K562 (cell line): ENCODE results near the gene PYGO2. TPM values are rescaled to one million over a fixed set of nuclear protein-coding genes. Genes with fewer than 3 reads are reported as not detected.
A peak's percentile ranks its signal among the peaks of the same experiment; 100 is the strongest.

Experiments used
- ATAC-seq: fragments of 200-7000 bp; cut with Tn5 transposase; 3 replicates; pipeline ENCODE4 v1.9.1; 2020; ENCODE audit warnings: moderate library complexity
- BruUV-seq: library from RNA; stranded (reverse); fragments of 400-500 nt; replicated peaks from 2 replicates; lab custom pipeline; 2021; lab: Mats Ljungman, UMichigan
- CTCF ChIA-PET: fragments of 300-600 bp; formaldehyde crosslinking; extraction: SDS; loops from one replicate; lab custom pipeline; 2021; ENCODE audit warnings: low intra/inter-chr PET ratio; lab: Yijun Ruan, JAX
- POLR2A ChIA-PET: fragments of 300-600, 350-650 bp; sonication (Branson Sonifier 250); formaldehyde crosslinking; extraction: SDS; loops from one replicate; lab custom pipeline; 2021; ENCODE audit warnings: antibody characterized with exemption, inconsistent platforms; lab: Yijun Ruan, JAX
- DNase-seq, 4 experiments: peaks; one replicate each; pipeline versions ENCODE4 v3.0.0 to v3.0.0-alpha.2; 2011 to 2018; ENCODE audit warnings: low spot score in 3 of 4, mixed read lengths in 3 of 4; ENCODE audit errors: extremely low read depth in 1 of 4
- FAIRE-seq: peaks from 2 replicates; lab custom pipeline; 2011; peaks lifted over from hg19 to GRCh38; lab: Jason Lieb, UNC
- H2AFZ ChIP-seq: 2 replicates; pipeline ENCODE4 v1.6.0; 2011; ENCODE audit warnings: low read depth, low read length, control low read depth, inconsistent platforms
- H3K27ac ChIP-seq: fragments of 200-600 bp; 3 replicates; pipeline ENCODE4 v1.8.0; 2011; ENCODE audit warnings: low read depth, mild to moderate bottlenecking, control low read depth, inconsistent platforms, low read length, moderate library complexity, mixed read lengths; ENCODE audit errors: extremely low read depth
- H3K27me3 ChIP-seq, 2 experiments: fragments of 300-600 bp in 1 of 2; 2 replicates in 1 of 2; 3 replicates in 1 of 2; pipeline versions ENCODE4 v1.6.0 to v1.8.0; 2011; ENCODE audit warnings: inconsistent platforms in 2 of 2, low read length in 2 of 2, mild to moderate bottlenecking in 1 of 2, mixed read lengths in 1 of 2, moderate library complexity in 1 of 2; ENCODE audit not compliant: control insufficient read depth in 2 of 2, insufficient read depth in 2 of 2
- H3K36me3 ChIP-seq: fragments of 300-600 bp; 3 replicates; pipeline ENCODE4 v1.8.0; 2011; ENCODE audit warnings: mild to moderate bottlenecking, low read length, inconsistent platforms; ENCODE audit not compliant: control insufficient read depth, insufficient read depth
- H3K4me1 ChIP-seq, 2 experiments: fragments of 200-600 bp in 1 of 2; replicated peaks in 1 of 2; 2 replicates in 1 of 2; 3 replicates in 1 of 2; pipeline versions ENCODE4 v1.5.1 to v1.8.0; 2011; ENCODE audit warnings: inconsistent platforms in 2 of 2, low read length in 2 of 2, mild to moderate bottlenecking in 1 of 2, mixed read lengths in 1 of 2, moderate library complexity in 1 of 2; ENCODE audit not compliant: control insufficient read depth in 2 of 2, insufficient read depth in 2 of 2
- H3K4me2 ChIP-seq: 2 replicates; pipeline ENCODE4 v1.6.1; 2011; ENCODE audit warnings: low read length, control low read depth, inconsistent platforms, mixed read lengths; ENCODE audit not compliant: insufficient read depth
- H3K4me3 ChIP-seq: fragments of 200-600 bp; sonication (generic), shearing (Covaris generic); 2 replicates; pipeline ENCODE4 v1.5.1; 2016; ENCODE audit warnings: control low read depth, inconsistent platforms
- H3K79me2 ChIP-seq: fragments of 200-600 bp; 3 replicates; pipeline ENCODE4 v1.8.0; 2011; ENCODE audit warnings: low read length, inconsistent platforms; ENCODE audit not compliant: control insufficient read depth, insufficient read depth
- H3K9ac ChIP-seq, 2 experiments: 2 replicates each; pipeline versions ENCODE4 v1.6.0 to v1.6.1; 2011; ENCODE audit warnings: low read depth in 2 of 2, low read length in 2 of 2, control low read depth in 1 of 2, inconsistent platforms in 1 of 2, mild to moderate bottlenecking in 1 of 2, mixed read lengths in 1 of 2; ENCODE audit not compliant: insufficient read depth in 1 of 2
- H3K9me1 ChIP-seq: one replicate; pipeline ENCODE4 v1.6.0; 2011; ENCODE audit warnings: inconsistent platforms, mild to moderate bottlenecking, low read length, moderate library complexity; ENCODE audit not compliant: control insufficient read depth, insufficient read depth
- H3K9me3 ChIP-seq: replicated peaks from 2 replicates; pipeline ENCODE4 v1.5.1; 2011; ENCODE audit warnings: low read depth, low read length, inconsistent platforms; ENCODE audit not compliant: control insufficient read depth, insufficient read depth
- H4K20me1 ChIP-seq: replicated peaks from 2 replicates; pipeline ENCODE4 v1.6.1; 2011; ENCODE audit warnings: low read length, inconsistent platforms, mixed read lengths; ENCODE audit not compliant: control insufficient read depth, insufficient read depth
- MAFG ChIP-seq: fragments of 450-650 bp; conservative IDR thresholded peaks from 2 replicates; pipeline ENCODE4 v1.6.1; 2016; ENCODE audit warnings: missing genetic modification characterization, missing compliant biosample characterization
- NRF1 ChIP-seq, 2 experiments: fragments of 450-650 bp; IDR thresholded peaks in 1 of 2; conservative IDR thresholded peaks in 1 of 2; 2 replicates each; pipeline ENCODE4 v1.6.1; 2014; ENCODE audit warnings: mild to moderate bottlenecking in 2 of 2
- POLR2AphosphoS5 ChIP-seq: IDR thresholded peaks from 2 replicates; pipeline ENCODE4 v1.6.1; 2011; ENCODE audit warnings: mild to moderate bottlenecking, low read depth, low read length, moderate library complexity; ENCODE audit not compliant: control insufficient read depth, insufficient read depth
- RBFOX2 ChIP-seq: fragments of 200-400 bp; formaldehyde crosslinking; IDR thresholded peaks from 2 replicates; pipeline ENCODE4 v1.6.1; 2017; ENCODE audit warnings: low read depth, mild to moderate bottlenecking, low read length, moderate library complexity
- SREBF2 ChIP-seq: sonication (generic); formaldehyde crosslinking; IDR thresholded peaks from 2 replicates; pipeline ENCODE4 v1.4.0; 2020; ENCODE audit warnings: mild to moderate bottlenecking, missing genetic modification reagents
- WGBS: fragments of 100-300 bp; shearing (Covaris generic); methylation state at CpG from one replicate; pipeline ENCODE4 v1.1.6; 2016; ENCODE audit warnings: low coverage, mixed read lengths; ENCODE audit not compliant: insufficient coverage; ENCODE audit errors: missing lambda C conversion rate; 5-methylcytosine and 5-hydroxymethylcytosine counted together
- in situ Hi-C: fragments of 300-500 bp; cut with MboI; formaldehyde crosslinking; loops from 4 replicates; pipeline ENCODE4 v1.15.0; 2018; ENCODE audit warnings: inconsistent platforms, mixed read lengths
- intact Hi-C: fragments of 100-400 bp; cut with micrococcal nuclease; formaldehyde crosslinking; loops from 2 replicates; pipeline ENCODE4 v1.14.2; 2022
- polyA plus RNA-seq, 8 experiments: library from polyadenylated mRNA; depleted of rRNA in 4 of 8; stranded (reverse) in 5 of 8; unstranded in 3 of 8; fragments of >200 nt; fragmentation: Nextera tagmentation in 2 of 8; fragmentation: Illumina TruSeq in 1 of 8; extraction: Ambion mirVana in 2 of 8; extraction: Trizol in 1 of 8; gene quantifications; 2 replicates each; pipeline versions ENCODE4 v1.2.1 to v1.2.3, GENCODE V29; 2011 to 2014; ENCODE audit warnings: inconsistent platforms in 1 of 8, missing spikeins in 1 of 8
- total RNA-seq, 7 experiments: library from RNA; depleted of rRNA in 6 of 7; stranded (reverse); fragments of >200 nt in 6 of 7; fragmentation: Illumina TruSeq in 2 of 7; extraction: Trizol in 2 of 7; gene quantifications; 2 replicates each; pipeline versions ENCODE4 v1.2.1 to v1.2.3, GENCODE V29; 2011 to 2021; ENCODE audit warnings: low replicate concordance in 1 of 7

PYGO2 gene
- total and polyA plus RNA-seq, 9 of the 15 experiments (the other 6 are each of a cell fraction or from before 2014, with no cell fraction given): 8.3 to 36.2 (median 18.2) TPM

DNA sequence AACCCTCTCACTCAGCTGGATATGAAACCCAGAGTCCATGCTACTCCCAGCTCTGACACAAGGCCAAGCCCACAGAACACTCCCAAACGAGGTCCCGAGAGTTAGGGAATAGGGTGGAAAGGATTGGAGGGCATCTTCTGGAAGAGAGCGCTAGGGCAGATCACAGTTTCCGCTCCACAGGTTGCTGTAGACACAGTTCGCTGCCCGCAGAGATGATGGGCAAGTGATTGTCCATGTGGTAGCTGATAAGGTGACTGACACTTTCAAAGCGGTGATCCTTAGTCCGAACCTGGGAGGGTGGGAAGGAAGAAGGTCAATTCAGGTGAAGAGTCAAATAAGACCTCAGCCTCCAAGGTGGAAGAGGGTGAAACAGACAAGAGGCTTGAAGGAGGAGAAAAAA, 2.1 kb upstream of the PYGO2 start (continued):
- TF ChIP-seq SREBF2: no peak
- TF ChIP-seq MAFG (tag): no peak
- no peak for TF ChIP-seq RBFOX2

DNA sequence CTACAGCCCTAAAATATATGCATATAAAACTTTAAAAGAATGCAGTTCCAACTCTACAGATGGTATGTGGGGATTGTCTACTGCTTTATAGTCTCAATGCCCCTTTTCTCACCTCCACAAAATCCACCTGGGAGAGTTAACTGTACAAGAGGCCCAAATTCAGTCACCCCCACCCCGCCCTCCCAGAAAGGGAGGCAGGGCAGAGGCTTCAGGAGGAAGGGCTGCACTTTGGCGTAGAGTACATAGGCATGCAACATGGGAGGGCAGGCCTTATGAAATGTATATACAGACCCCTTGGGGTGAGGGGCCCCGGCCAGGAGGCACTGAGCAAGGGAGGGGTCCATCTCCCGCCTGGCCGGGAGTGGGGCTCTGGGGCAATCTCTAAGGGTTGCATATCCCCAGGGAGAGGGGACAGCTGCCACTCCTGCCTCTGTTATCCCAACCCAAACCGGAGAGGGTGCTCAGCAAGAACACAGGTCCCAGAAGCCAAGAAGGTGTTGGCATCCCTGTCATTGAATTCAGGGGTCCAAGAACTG, 1.3 kb upstream of the PYGO2 start:
- peak overlapping the region; percentile 76 to 97 for H3K9ac ChIP-seq
- H2AFZ ChIP-seq: no peak overlapping the region
- peak overlapping the region; percentile 99; the same call in 1 of the 3 replicates for H3K27ac ChIP-seq
- H4K20me1 ChIP-seq: no peaks in the 10 kb centered on the region
- CTCF ChIA-PET: interaction anchor here (0.9 to 2.7 kb wide), 4 partner anchors 55 to 403 kb away, joined by 4 to 28 read pairs (median 6); no protein-coding TSS in a partner anchor
- no peak for ATAC-seq
- H3K9me1 ChIP-seq: no peaks in the 10 kb centered on the region
- FAIRE-seq: no peak
- peak overlapping the region; percentile 91; the same call in 1 of the 2 replicates for H3K4me3 ChIP-seq
- TF ChIP-seq POLR2AphosphoS5: 0 out of 2 replicates have a peak, but pooled peaks have one; percentile 11
- TF ChIP-seq NRF1 (conservative IDR thresholded peaks at IDR 0.05 in 1 of 2, IDR thresholded peaks at IDR 0.05 in 1 of 2): no peak
- TF ChIP-seq, all 486 proteins: peak for 1
- in situ Hi-C loops: no loop called here
- Histone ChIP-seq H3K79me2 (peaks cover 36% of the 10 kb centered on the region), H3K9me3 (no peaks in the 10 kb centered on the region), H3K4me1 (peaks cover 19 to 42% of the 10 kb centered on the region in 2 experiments), H3K4me2 (peak overlapping the region; percentile 90; the same call in 1 of the 2 replicates), H3K36me3 (peaks cover 68% of the 10 kb centered on the region; the same call in 2 of the 3 replicates), H3K27me3 (no peaks in the 10 kb centered on the region)
- intact Hi-C loops: loop anchor here (5.0 kb wide), 1 partner anchor 119 kb away; no protein-coding TSS in a partner anchor
- WGBS: 78% methylated on average over 6 of the region's 6 CpGs
- DNase-seq: no peak
- POLR2A ChIA-PET: interaction anchor here (0.5 to 7.0 kb wide), 4 partner anchors 11 to 110 kb away, joined by 3 to 80 read pairs (median 8); partner anchors contain the start of genes CKS1B, FLAD1 and SHC1
- BruUV-seq: no TSS peak
